Left ventricle myocardium superior (tissue), 1 donor: ENCODE measurements around the gene METTL1. TPM values are rescaled to one million over a fixed set of nuclear protein-coding genes. Genes with fewer than 3 reads are reported as not detected.
"Not testable (repeated sequence)": the region's sequence is repeated elsewhere in the genome, so short reads cannot be mapped to it uniquely, and the experiment has no call there.

Experiments
- ATAC-seq: fragments of 200-7000 bp; cut with Tn5 transposase; one replicate; pipeline ENCODE4 v1.9.1; 2020; ENCODE audit warnings: mild to moderate bottlenecking, moderate library complexity
- DNase-seq: peaks from one replicate; pipeline ENCODE4 v3.0.0-alpha.2; 2020
- intact Hi-C: fragments of 100-400 bp; cut with micrococcal nuclease; formaldehyde crosslinking; loops from one replicate; pipeline ENCODE4 v1.11.0; 2022
- long read RNA-seq: library from polyadenylated mRNA; unstranded; transcript quantifications from one replicate; pipeline ENCODE4 v2.0.0, GENCODE V29; 2021
- total RNA-seq: library from RNA; stranded (reverse); fragmentation: NEBNext Ultra II Directional; extraction: Animal tissue kit (Norgen Biotek cat#: 25700); gene quantifications from one replicate; pipeline ENCODE4 v1.2.1, GENCODE V29; 2021
- donor health status: DM: no; HTN: yes; CAD: no; lungs with severe emphysema.

Gene METTL1
- total RNA-seq, result 7.5 TPM
- long read RNA-seq, partial matches to known transcripts, result 0 of 2 reads
- long read RNA-seq, other reads (novel, unspliced or antisense), result 0 of 2 reads

DNA sequence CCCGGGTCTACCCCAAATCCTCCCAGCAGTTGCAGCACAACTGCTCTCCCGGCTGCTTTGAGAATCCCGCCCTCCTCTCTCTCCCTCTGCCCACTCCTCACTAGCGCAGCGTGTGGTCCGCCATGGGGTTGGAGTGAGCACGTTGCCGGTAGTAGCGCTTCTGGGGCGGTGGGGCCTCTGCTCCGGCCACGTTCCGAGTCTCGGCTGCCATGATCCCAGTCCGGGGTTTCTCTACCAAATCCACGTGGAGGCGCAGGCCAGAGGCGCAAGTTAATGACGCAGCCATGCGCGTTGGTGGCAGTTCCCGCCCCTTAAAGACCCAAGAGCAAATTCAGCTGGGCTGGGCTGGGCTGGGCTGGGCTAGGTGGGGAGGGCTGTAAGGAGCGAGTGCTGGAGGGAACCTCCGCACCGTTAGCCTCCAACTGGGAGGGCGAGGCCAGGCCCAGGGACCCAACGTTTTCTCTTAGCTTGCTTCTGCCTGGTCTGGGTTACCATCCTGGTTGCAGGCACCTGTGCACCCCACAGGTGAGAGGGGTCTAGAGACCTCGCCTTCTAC, at the start of gene METTL1:
TSS of gene METTL1 (minus strand) at position 233 of the 556 bp plus-strand sequence. CDS start at position 211, 22 bp downstream.
- peak; percentile 95 for DNase-seq
- peak; percentile 96 for ATAC-seq
- intact Hi-C loops, result no loop called here

- ATAC-seq, intact Hi-C loops, DNase-seq: not testable (repeated sequence)
These were observed 49.1 kb upstream of the METTL1 start for GRCh38 chr12:57821015-57821414.

- ATAC-seq, intact Hi-C loops, DNase-seq: not testable (repeated sequence)
These were observed 48.2 kb upstream of the METTL1 start for GRCh38 chr12:57820119-57820518.

DNA sequence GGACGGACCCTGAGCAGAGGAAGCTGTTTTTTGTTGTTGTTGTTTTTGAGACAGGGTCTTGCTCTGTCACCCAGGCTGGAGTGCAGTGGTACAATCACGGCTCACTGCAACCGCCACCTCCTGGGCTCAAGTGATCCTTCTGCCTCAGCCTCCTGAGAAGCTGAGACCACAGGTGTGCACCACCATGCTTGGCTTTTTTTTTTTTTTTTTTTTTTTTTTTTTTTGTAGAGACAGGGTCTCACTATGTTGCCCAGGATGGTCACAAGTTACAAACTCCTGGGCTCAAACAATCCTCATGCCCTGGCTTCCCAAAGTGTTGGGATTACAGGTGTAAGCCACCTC, 46.1 kb upstream of the METTL1 start:
- DNase-seq, intact Hi-C loops: not testable (repeated sequence)

DNA sequence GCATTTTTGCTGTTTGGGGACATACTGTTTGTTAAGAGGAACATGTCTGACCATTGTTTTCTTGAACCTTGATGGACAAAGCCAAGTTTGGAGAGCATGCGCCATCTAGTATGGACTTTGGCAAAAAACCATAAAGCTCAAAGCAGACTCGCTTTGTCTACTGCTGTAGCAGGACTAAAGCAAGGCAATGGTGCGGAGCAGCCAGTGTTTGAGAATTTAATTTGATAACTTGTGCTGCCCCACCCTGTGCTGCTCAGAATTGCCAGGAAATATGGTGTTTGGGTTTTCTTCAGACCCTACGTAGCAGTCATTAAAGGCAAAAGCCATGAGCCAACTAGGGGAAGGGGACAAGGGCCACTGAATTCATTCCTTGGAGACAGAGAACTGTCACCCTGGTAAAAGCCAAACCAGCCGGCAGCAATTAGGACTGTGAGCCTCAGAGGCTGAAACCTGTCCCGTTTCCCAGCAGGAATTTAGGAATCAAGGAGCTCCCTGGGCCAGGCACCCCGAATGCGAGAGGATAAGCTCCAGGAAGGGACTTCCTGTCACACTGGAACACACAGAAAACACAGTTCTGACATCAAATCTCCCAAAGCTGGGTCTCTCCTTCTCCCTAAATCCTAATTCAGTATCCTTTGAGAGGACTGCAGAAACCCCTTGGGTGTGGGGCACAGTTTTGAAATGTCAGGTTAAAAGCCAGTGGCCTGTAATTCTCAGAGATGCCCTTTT, 45.5 kb upstream of the METTL1 start:
- intact Hi-C loops, result no loop called here
- ATAC-seq (peak; percentile 21), DNase-seq (no peak)

More for the DNA sequence above, 46.1 kb upstream of the METTL1 start:
- ATAC-seq, result not testable (repeated sequence)

DNA sequence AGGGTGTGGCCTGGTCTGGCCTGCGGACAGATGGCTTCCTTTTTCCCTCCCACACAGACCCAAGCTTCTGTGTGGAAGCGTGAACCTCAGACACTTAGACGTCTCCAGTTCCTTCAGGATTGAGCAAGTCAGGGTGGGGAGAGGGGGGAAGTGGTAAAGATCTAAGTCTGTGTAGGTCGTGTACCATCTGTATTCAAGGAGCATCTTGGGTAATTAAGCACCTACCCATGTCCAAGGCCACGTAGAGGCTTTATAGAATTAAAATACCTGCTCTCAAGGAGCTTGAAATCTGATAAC, 44.9 kb upstream of the METTL1 start:
- ATAC-seq, result peak; percentile 80
- peak; percentile 70 for DNase-seq
- intact Hi-C loops, result no loop called here

- intact Hi-C loops, result no loop called here
These were observed 44.3 kb upstream of the METTL1 start for GRCh38 chr12:57816001-57816854.

DNA sequence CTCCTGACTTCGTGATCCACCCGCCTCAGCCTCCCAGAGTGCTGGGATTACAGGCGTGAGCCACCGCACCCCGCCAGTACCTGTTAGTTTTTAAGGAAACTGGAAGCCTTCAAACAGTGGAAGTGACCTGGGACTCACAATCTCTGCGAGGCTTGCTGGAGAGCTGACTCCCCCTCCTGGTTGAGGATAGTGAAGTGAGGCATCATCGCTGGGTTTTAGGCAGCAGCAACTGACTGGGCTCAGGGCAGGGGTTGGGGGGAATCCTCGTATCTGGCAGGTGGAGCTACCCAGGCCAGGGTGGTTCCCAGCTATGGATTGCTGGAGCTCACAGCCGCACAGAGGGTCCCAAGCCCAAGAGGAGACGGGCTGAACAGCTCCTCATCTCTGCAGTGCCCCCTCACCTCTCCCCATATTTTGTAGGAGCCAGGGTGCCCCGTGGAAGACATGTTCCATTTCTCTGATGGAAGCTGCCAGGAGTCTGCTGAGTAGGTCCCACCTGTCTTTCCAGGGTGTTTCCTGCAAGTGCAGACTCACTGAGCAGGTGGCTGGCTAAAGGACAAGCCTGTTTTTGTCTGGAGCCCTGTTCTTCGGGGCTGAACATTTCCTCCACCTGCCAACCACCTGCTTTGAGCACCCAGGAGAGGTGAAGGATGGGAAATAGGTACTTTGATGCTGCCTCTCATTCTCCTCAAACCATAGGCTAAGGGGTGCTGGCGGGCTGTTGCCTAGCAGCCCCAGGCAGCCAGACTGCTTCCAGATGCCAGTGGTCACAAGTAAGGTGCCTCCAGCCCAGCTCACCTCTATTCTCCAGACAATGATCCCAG, 43.5 kb upstream of the METTL1 start:
- no peak for DNase-seq
- no peak for ATAC-seq
- intact Hi-C loops, result no loop called here

More at GRCh38 chr12:57816001-57816854, 44.3 kb upstream of the METTL1 start:
- ATAC-seq (no peak), DNase-seq (no peak)

DNA sequence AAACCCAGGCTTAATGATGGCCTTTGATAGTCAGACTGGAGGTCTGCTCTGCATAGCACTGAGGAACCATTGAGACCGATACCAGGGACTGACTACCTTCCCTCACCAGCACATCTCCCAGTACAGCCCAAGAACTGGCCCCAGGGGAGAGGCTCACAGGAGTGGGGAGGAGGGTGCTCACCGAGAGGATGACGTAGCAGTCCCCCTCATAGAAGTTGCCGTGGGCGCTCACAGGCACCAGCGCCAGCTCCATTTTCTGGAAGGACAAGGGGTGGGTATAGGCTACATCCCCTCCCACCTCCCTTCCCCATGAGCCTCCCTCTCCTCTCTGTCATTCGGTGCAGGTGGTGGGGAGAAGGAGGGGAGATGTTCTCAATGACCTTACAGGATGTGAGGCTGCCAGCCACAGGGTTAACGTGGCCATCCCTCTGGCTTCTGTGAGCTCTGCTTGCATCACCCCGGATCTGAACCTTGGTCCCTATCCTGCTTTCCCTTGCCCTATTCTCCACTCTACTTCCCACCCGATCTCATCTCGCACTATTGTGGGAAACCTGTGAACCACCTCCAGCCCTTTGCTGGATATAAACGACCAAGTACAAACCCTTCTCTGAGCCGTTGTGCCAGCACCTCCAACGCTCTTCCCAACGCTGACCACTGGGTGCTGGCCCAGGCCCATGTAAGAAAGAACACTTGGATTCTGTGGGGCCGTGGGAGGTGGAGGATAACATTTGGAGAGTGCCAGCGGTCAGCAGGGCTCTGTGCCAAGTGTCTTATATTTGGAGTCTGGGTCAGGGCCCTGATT, 42.3 kb upstream of the METTL1 start:
- no peak for ATAC-seq
- intact Hi-C loops, result no loop called here
- no peak for DNase-seq

- DNase-seq (no peak), ATAC-seq (no peak)
- intact Hi-C loops, result no loop called here
These were observed 41.4 kb upstream of the METTL1 start for GRCh38 chr12:57813111-57813970.

DNA sequence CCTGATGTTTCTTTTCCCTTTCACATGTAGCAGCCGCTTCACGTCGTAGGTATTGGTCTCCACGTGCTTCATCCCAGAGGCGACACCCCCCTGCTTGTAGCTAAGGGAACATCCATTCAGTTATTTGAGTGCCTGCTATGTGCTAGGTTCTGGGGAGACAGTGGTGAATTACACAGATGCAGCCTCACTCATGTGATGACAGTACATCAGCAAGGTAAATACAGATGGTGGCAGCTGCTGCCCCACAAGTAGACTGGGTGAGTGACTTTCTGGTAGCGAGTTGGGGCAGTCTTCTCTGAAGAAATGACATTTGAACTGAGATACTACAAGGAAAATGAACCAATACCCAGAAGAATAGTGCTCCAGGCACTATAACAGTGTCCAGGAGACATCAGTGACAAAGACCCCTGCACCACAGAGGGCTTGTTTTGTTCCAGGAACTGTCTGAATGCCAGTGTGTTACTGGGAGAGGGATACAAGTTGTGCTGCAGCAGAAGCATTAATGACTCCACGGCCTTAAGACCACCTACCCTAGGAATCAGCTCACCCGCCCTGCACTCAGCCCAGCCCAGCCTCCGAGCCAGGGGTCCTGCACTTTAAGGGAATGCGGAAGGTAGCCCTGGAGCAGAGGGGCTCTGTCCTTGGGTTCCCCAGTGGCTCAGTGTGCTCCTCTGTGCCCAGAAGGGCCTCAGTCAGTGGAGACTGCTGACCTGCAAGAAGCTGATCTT, 39.3 kb upstream of the METTL1 start:
- intact Hi-C loops, result no loop called here
- no peak for ATAC-seq
- DNase-seq, result no peak

- no peak for ATAC-seq
- intact Hi-C loops, result no loop called here
- DNase-seq, result no peak
These were observed 38.5 kb upstream of the METTL1 start for GRCh38 chr12:57810450-57810849.

DNA sequence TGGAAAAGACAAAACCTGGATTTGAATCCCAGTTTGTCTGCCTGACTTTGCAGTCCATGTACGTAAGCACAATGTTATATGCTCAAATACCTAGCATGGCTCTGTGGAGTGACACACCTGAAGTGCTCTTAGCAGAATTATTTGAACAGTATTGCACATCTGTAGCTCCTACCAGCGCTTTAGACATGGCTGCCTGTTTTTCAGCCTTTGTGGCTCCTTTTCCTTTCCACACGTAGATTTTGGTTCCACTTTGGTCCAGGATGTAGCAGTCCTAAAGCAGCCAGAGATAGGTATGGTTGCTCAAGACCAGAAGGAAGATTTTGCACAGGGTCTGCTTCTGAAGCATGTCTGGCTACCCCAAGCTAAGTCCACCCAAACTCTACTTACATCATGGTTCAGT, 37.5 kb upstream of the METTL1 start:
- ATAC-seq (no peak), DNase-seq (no peak)
- intact Hi-C loops, result no loop called here

- no peak for ATAC-seq
- intact Hi-C loops, result no loop called here
These were observed 36.4 kb upstream of the METTL1 start for GRCh38 chr12:57808351-57808750.

DNA sequence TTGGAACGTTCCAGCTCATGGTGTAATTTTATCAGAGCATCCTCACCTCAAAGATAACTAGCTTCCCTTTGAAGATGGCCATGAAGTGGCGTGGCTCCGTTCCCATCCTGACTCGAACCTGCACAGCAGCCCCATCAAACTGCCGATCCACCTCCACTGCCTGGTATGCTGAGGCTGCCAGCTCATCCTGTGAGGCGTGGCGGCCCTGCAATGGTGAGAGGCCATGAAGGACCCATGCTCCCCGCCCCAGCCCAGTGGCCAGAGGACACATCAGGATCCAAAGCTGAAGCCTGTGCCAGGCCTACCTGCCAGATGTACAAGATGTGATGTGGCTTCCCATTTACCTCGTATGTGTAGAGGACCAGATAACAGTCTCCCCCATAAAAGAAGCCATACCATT, 35.4 kb upstream of the METTL1 start:
- intact Hi-C loops, result no loop called here
- no peak for ATAC-seq
- DNase-seq, result no peak

More at GRCh38 chr12:57808351-57808750, 36.4 kb upstream of the METTL1 start:
- DNase-seq, result no peak

- intact Hi-C loops, result no loop called here
- ATAC-seq (no peak), DNase-seq (no peak)
These were observed 34.8 kb upstream of the METTL1 start for GRCh38 chr12:57806677-57807076.

DNA sequence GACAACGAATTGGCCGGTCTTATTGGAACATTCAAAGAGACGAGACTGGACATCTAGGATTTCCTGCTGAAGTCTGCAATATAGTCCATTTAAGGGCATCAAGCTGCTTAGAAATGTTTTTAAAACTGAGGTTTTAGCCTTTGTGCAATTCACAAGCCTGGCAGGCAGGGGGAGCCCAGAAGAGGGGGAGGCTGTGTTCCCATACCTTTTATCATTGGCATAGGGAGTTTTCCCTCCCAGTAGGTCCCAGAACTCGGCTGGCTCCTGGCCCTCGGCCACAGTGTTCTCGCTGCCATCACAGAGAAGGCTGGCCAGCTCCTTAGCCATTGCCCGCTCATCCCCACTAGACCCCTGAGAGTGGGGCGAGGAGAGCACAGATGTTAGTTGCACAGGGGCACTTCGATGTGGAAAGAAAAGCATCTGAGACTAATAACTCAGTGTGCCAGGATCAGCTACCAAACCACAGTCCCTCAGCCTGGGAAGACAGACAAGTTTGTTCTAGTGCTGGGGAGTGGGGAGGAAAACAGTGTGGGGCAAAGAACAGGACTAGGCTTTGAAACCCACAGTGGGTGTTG, 31.5 kb upstream of the METTL1 start:
- intact Hi-C loops, result no loop called here
- peak; percentile 90 for ATAC-seq
- peak; percentile 73 for DNase-seq
